Fibroblast of lung (primary cell): Measurements from ENCODE around the gene EVA1B. TPM values are rescaled to one million over a fixed set of nuclear protein-coding genes. Genes with fewer than 3 reads are reported as not detected.
A peak's percentile ranks its signal among the peaks of the same experiment; 100 is the strongest.

Experiments
- DNase-seq, 2 donors: peaks; one replicate each; pipeline versions ENCODE4 v3.0.0 to v3.0.0-alpha.2; 2010; ENCODE audit warnings: low read depth in 2 of 2
- H2AFZ ChIP-seq: 2 replicates; pipeline ENCODE4 v1.5.1; 2012; ENCODE audit warnings: low read length, control low read depth, inconsistent platforms
- H3K27ac ChIP-seq: 2 replicates; pipeline ENCODE4 v1.5.1; 2011; ENCODE audit warnings: low read length, control low read depth; ENCODE audit not compliant: insufficient read depth
- H3K27me3 ChIP-seq: 2 replicates; pipeline ENCODE4 v1.5.1; 2011; ENCODE audit warnings: mild to moderate bottlenecking, low read length; ENCODE audit not compliant: control insufficient read depth, insufficient read depth
- H3K36me3 ChIP-seq: 2 replicates; pipeline ENCODE4 v1.5.1; 2011; ENCODE audit warnings: low read length; ENCODE audit not compliant: control insufficient read depth, insufficient read depth
- H3K4me1 ChIP-seq: 2 replicates; pipeline ENCODE4 v1.5.1; 2011; ENCODE audit warnings: low read length; ENCODE audit not compliant: control insufficient read depth, insufficient read depth; ENCODE audit errors: extremely low read depth
- H3K4me2 ChIP-seq: 2 replicates; pipeline ENCODE4 v1.5.1; 2011; ENCODE audit warnings: low read length, control low read depth; ENCODE audit not compliant: insufficient read depth; ENCODE audit errors: extremely low read depth
- H3K4me3 ChIP-seq, 4 experiments: fragments of 200-600 bp in 1 of 4; sonication (generic) in 1 of 4; replicated peaks in 1 of 4; 2 replicates each; pipeline ENCODE4 v1.5.1; 2011 to 2016; ENCODE audit warnings: low read length in 4 of 4, low read depth in 3 of 4, mild to moderate bottlenecking in 3 of 4, control low read depth in 2 of 4, inconsistent platforms in 1 of 4, mixed read lengths in 1 of 4; ENCODE audit not compliant: insufficient read depth in 1 of 4; ENCODE audit errors: control extremely low read depth in 1 of 4
- H3K79me2 ChIP-seq: 2 replicates; pipeline ENCODE4 v1.5.1; 2012; ENCODE audit warnings: mild to moderate bottlenecking, low read length, inconsistent platforms; ENCODE audit not compliant: control insufficient read depth, insufficient read depth
- H3K9ac ChIP-seq: 2 replicates; pipeline ENCODE4 v1.5.1; 2011; ENCODE audit warnings: mild to moderate bottlenecking, low read length, control low read depth; ENCODE audit not compliant: insufficient read depth
- H3K9me3 ChIP-seq: 2 replicates; pipeline ENCODE4 v1.5.1; 2012; ENCODE audit warnings: low read depth, low read length; ENCODE audit not compliant: control insufficient read depth, insufficient read depth
- H4K20me1 ChIP-seq: 2 replicates; pipeline ENCODE4 v1.5.1; 2011; ENCODE audit warnings: low read length; ENCODE audit not compliant: control insufficient read depth, insufficient read depth; ENCODE audit errors: extremely low read depth
- CTCF ChIP-seq, 2 donors: IDR thresholded peaks in 1 of 2; conservative IDR thresholded peaks in 1 of 2; 1 replicate in 1 of 2; 2 replicates in 1 of 2; pipeline ENCODE4 v1.5.1; 2011 to 2012; ENCODE audit warnings: low read length in 2 of 2, control low read depth in 1 of 2, inconsistent platforms in 1 of 2, low read depth in 1 of 2, mild to moderate bottlenecking in 1 of 2
- EZH2 ChIP-seq: IDR thresholded peaks from 2 replicates; pipeline ENCODE4 v1.5.1; 2012; ENCODE audit warnings: low read length, control low read depth, mild to moderate bottlenecking; ENCODE audit errors: missing control alignments
- polyA plus RNA-seq, 2 donors: library from polyadenylated mRNA; depleted of rRNA in 1 of 2; stranded (reverse) in 1 of 2; unstranded in 1 of 2; fragments of >200 nt; gene quantifications; 2 replicates each; pipeline ENCODE4 v1.2.1, GENCODE V29; 2011 to 2012; ENCODE audit warnings: missing spikeins in 1 of 2
- total RNA-seq: library from RNA; depleted of rRNA; stranded (reverse); fragments of >200 nt; gene quantifications from 2 replicates; pipeline ENCODE4 v1.2.1, GENCODE V29; 2014

Gene EVA1B
- total and polyA plus RNA-seq, 2 donors (not counting 1 experiment from before 2014, with no cell fraction given) = 27.1 to 199 TPM

GRCh38 chr1:36326499-36326898 is 3.1 kb upstream of the EVA1B start:
- no peaks in the 10 kb centered on the region for H3K9me3 ChIP-seq
- H3K4me1 ChIP-seq = peaks cover 21% of the 10 kb centered on the region
- H3K79me2 ChIP-seq = peaks cover 16% of the 10 kb centered on the region
- no peak overlapping the region for H2AFZ ChIP-seq
- TF ChIP-seq CTCF (conservative IDR thresholded peaks at IDR 0.05 in 1 of 2, IDR thresholded peaks at IDR 0.05 in 1 of 2; ENCODE audit: low read depth in 1 of 2, low read length in 2 of 2) (no peak), EZH2 (no peak)
- H3K27me3 ChIP-seq = no peaks in the 10 kb centered on the region
- DNase-seq = no peak
- no peak overlapping the region for H3K4me3 ChIP-seq
- no peaks in the 10 kb centered on the region for H4K20me1 ChIP-seq
- H3K9ac ChIP-seq = no peak overlapping the region
- no peak overlapping the region for H3K27ac ChIP-seq
- no peak overlapping the region for H3K4me2 ChIP-seq
- peaks cover 9% of the 10 kb centered on the region for H3K36me3 ChIP-seq

- H4K20me1 ChIP-seq = no peaks in the 10 kb centered on the region
- TF ChIP-seq CTCF (conservative IDR thresholded peaks at IDR 0.05 in 1 of 2, IDR thresholded peaks at IDR 0.05 in 1 of 2; ENCODE audit: low read depth in 1 of 2, low read length in 2 of 2) (no peak), EZH2 (no peak)
- peak overlapping the region in 1 of 4 experiments; percentile 90 for H3K4me3 ChIP-seq
- H3K9ac ChIP-seq = no peak overlapping the region
- H3K36me3 ChIP-seq = peaks cover 10% of the 10 kb centered on the region
- no peak overlapping the region for H2AFZ ChIP-seq
- peaks cover 28% of the 10 kb centered on the region for H3K4me1 ChIP-seq
- peaks cover 18% of the 10 kb centered on the region for H3K79me2 ChIP-seq
- no peaks in the 10 kb centered on the region for H3K27me3 ChIP-seq
- H3K27ac ChIP-seq = peak overlapping the region; percentile 23
- no peak overlapping the region for H3K4me2 ChIP-seq
- no peak for DNase-seq
- no peaks in the 10 kb centered on the region for H3K9me3 ChIP-seq
Measured at GRCh38 chr1:36324353-36324703, 883 bp upstream of the EVA1B start.

- Histone ChIP-seq H3K4me3 (peak overlapping the region; percentile 59 to 94 (median 87)), H3K27ac (peak overlapping the region; percentile 96), H3K79me2 (peaks cover 18% of the 10 kb centered on the region), H3K4me1 (peaks cover 28% of the 10 kb centered on the region), H3K9me3 (no peaks in the 10 kb centered on the region), H3K27me3 (no peaks in the 10 kb centered on the region), H3K4me2 (peak overlapping the region; percentile 95), H2AFZ (no peak overlapping the region), H3K9ac (peak overlapping the region; percentile 94), H4K20me1 (no peaks in the 10 kb centered on the region), H3K36me3 (peaks cover 10% of the 10 kb centered on the region)
- TF ChIP-seq EZH2 (no peak), CTCF (conservative IDR thresholded peaks at IDR 0.05 in 1 of 2, IDR thresholded peaks at IDR 0.05 in 1 of 2; ENCODE audit: low read depth in 1 of 2, low read length in 2 of 2) (no peak)
- peak; percentile 54 to 69 for DNase-seq
Measured at GRCh38 chr1:36322786-36323635, 434 bp downstream of the EVA1B start.
